Measurements from ENCODE around the gene DNAH7. TPM values are rescaled to one million over a fixed set of nuclear protein-coding genes. Genes with fewer than 3 reads are reported as not detected.

DNAH7 gene
- total RNA-seq, 1 donor from 2014 or later: 2.5 TPM

- ATAC-seq (no peak), DNase-seq (ENCODE audit: low spot score) (no peak)
- intact Hi-C loops (cut with DNase I): no loop called here
Measured at GRCh38 chr2:196083601-196084000, 15.0 kb upstream of the DNAH7 start.

GRCh38 chr2:196080526-196080925, 11.9 kb upstream of the DNAH7 start:
- no peak for DNase-seq (ENCODE audit: low spot score)
- no peak for ATAC-seq

GRCh38 chr2:196079052-196079451, 10.4 kb upstream of the DNAH7 start:
- intact Hi-C loops (cut with DNase I): no loop called here
- no peak for DNase-seq (ENCODE audit: low spot score)

More at GRCh38 chr2:196080526-196080925, 11.9 kb upstream of the DNAH7 start:
- intact Hi-C loops (cut with DNase I): no loop called here

GRCh38 chr2:196077821-196078220, 9.2 kb upstream of the DNAH7 start:
- no peak for DNase-seq (ENCODE audit: low spot score)
- peak; percentile 49 for ATAC-seq
- intact Hi-C loops (cut with DNase I): no loop called here

More at GRCh38 chr2:196079052-196079451, 10.4 kb upstream of the DNAH7 start:
- ATAC-seq: no peak

GRCh38 chr2:196076778-196077568, 8.3 kb upstream of the DNAH7 start:
- ATAC-seq (peak; percentile 38), DNase-seq (ENCODE audit: low spot score) (no peak)
- intact Hi-C loops (cut with DNase I): no loop called here

GRCh38 chr2:196075196-196075595, 6.6 kb upstream of the DNAH7 start:
- ATAC-seq (no peak), DNase-seq (ENCODE audit: low spot score) (no peak)
- intact Hi-C loops (cut with DNase I): no loop called here

GRCh38 chr2:196074631-196075030, 6.0 kb upstream of the DNAH7 start:
- ATAC-seq (no peak), DNase-seq (ENCODE audit: low spot score) (no peak)
- intact Hi-C loops (cut with DNase I): no loop called here

GRCh38 chr2:196073521-196073920, 4.9 kb upstream of the DNAH7 start:
- no peak for ATAC-seq

GRCh38 chr2:196067088-196067382, 1.6 kb downstream of the DNAH7 start:
- intact Hi-C loops (cut with DNase I): no loop called here
- DNase-seq (ENCODE audit: low spot score) (no peak), ATAC-seq (no peak)

More at GRCh38 chr2:196073521-196073920, 4.9 kb upstream of the DNAH7 start:
- intact Hi-C loops (cut with DNase I): no loop called here
- no peak for DNase-seq (ENCODE audit: low spot score)

GRCh38 chr2:196066291-196067087, 2.1 kb downstream of the DNAH7 start:
- DNase-seq (ENCODE audit: low spot score) (no peak), ATAC-seq (no peak)
- intact Hi-C loops (cut with DNase I): no loop called here

GRCh38 chr2:196063773-196064172, 4.9 kb downstream of the DNAH7 start:
- DNase-seq (ENCODE audit: low spot score) (no peak), ATAC-seq (no peak)
- intact Hi-C loops (cut with DNase I): no loop called here

- DNase-seq (ENCODE audit: low spot score) (no peak), ATAC-seq (no peak)
- intact Hi-C loops (cut with DNase I): no loop called here
Measured at GRCh38 chr2:196059491-196059960, 9.1 kb downstream of the DNAH7 start.

GRCh38 chr2:196054631-196055030, 14.0 kb downstream of the DNAH7 start:
- intact Hi-C loops (cut with DNase I): no loop called here
- DNase-seq (ENCODE audit: low spot score): no peak
- ATAC-seq: no peak

- ATAC-seq: no peak
- intact Hi-C loops (cut with DNase I): no loop called here
- no peak for DNase-seq (ENCODE audit: low spot score)
Measured at GRCh38 chr2:196046123-196046917, 22.3 kb downstream of the DNAH7 start.

GRCh38 chr2:196041786-196042185, 26.9 kb downstream of the DNAH7 start:
- DNase-seq (ENCODE audit: low spot score) (no peak), ATAC-seq (no peak)
- intact Hi-C loops (cut with DNase I): no loop called here

- intact Hi-C loops (cut with DNase I): no loop called here
- ATAC-seq: no peak
- DNase-seq (ENCODE audit: low spot score): no peak
Measured at GRCh38 chr2:196040218-196040617, 28.4 kb downstream of the DNAH7 start.

- DNase-seq (ENCODE audit: low spot score) (no peak), ATAC-seq (no peak)
- intact Hi-C loops (cut with DNase I): no loop called here
Measured at GRCh38 chr2:196036442-196036841, 32.2 kb downstream of the DNAH7 start.

GRCh38 chr2:196018037-196018436, 50.6 kb downstream of the DNAH7 start:
- ATAC-seq: no peak
- intact Hi-C loops (cut with DNase I): no loop called here

GRCh38 chr2:196012314-196012713, 56.3 kb downstream of the DNAH7 start:
- ATAC-seq (no peak), DNase-seq (ENCODE audit: low spot score) (no peak)
- intact Hi-C loops (cut with DNase I): no loop called here

More at GRCh38 chr2:196018037-196018436, 50.6 kb downstream of the DNAH7 start:
- DNase-seq (ENCODE audit: low spot score): no peak

Data from sciatic nerve (tissue), 2 donors.